ENCODE measurements around the gene TASL. TPM values are rescaled to one million over a fixed set of nuclear protein-coding genes. Genes with fewer than 3 reads are reported as not detected.

Gene TASL
- total and polyA plus RNA-seq, 10 donors = 6.5 to 23.4 (median 11.2) TPM

DNA sequence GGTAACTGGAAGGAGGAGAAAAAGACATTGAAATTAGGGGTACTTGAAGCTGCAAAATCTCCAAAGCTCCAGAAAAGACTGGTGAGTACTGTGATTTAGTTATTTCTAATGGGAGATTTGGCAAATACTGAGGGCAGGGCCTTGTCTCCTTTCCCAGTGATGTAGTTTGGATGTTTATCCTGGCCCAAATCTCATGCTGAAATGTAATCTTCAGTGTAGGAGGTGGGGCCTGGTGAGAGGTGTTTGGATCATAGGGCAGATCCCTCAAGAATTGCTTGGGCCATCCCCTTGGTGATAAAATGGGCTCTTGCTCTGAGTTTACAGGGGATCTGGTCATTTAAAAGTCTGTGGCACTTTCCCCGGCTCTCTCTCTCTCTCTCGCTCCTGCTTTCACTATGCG, 42.6 kb upstream of the TASL start:
- WGBS, 5 donors = 83 to 97% (median 94%) methylated on average over 3 of the region's 3 CpGs
- TF ChIP-seq POLR2AphosphoS5 (IDR thresholded peaks at IDR 0.05) = no peak
- TF ChIP-seq POLR2A (IDR thresholded peaks at IDR 0.05) = no peak
- no peak for TF ChIP-seq CTCF (IDR thresholded peaks at IDR 0.05 in 8 of 11, conservative IDR thresholded peaks at IDR 0.05 in 3 of 11)
- Histone ChIP-seq H3K27me3 (replicated peaks in 1 of 7) (no peaks in the 10 kb centered on the region), H3K36me3 (no peaks in the 10 kb centered on the region), H3K4me1 (no peaks in the 10 kb centered on the region), H3K27ac (no peak overlapping the region), H3K9me3 (peaks cover 3 to 31% (median 10%) of the 10 kb centered on the region in 8 donors), H3K4me3 (no peak overlapping the region)
- intact Hi-C loops (cut with DNase I; ENCODE audit: low total_unique reads) = no loop called here
- no peak for DNase-seq

DNA sequence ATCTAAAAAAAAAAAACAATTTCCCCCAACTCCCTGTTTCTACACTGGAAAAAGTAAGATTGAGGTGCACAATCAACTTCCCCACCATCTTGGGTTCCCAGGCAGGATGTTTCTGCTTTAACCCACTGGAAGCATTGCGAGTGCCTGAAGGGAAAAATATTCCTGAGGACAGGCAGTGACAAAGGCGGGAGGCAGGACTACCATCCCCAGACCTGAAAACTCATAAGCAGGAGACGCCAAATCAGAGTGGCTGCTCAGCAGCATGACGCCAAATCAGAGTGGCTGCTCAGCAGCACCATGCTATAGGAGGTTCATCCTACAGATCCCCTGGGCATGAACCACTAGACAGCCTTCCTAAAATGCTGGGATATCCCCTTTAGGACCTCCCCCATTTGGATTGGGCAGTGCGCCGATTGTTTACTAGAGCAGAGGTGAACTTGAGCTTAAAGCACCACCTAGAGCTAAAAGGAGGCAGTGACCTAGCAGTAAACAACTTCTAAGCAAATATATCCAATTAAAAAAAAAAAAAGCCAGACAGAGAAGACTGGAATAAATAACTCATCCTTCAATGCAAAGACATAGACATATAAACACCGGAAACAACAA, 40.7 kb upstream of the TASL start:
- Histone ChIP-seq H3K36me3 (no peaks in the 10 kb centered on the region), H3K9me3 (peaks cover 3 to 31% (median 10%) of the 10 kb centered on the region in 8 donors), H3K27me3 (replicated peaks in 1 of 7) (no peaks in the 10 kb centered on the region), H3K27ac (no peak overlapping the region), H3K4me3 (no peak overlapping the region), H3K4me1 (no peaks in the 10 kb centered on the region)
- intact Hi-C loops (cut with DNase I; ENCODE audit: low total_unique reads) = no loop called here
- 70 to 80% (median 71%) methylated on average over 7 of the region's 7 CpGs for WGBS, 5 donors
- no peak for DNase-seq
- TF ChIP-seq POLR2AphosphoS5 (IDR thresholded peaks at IDR 0.05) = no peak
- peak in 1 of 11 experiments; percentile 6 for TF ChIP-seq CTCF (IDR thresholded peaks at IDR 0.05 in 8 of 11, conservative IDR thresholded peaks at IDR 0.05 in 3 of 11)
- no peak for TF ChIP-seq POLR2A (IDR thresholded peaks at IDR 0.05)

GRCh38 chrX:30615229-30615628, 37.7 kb upstream of the TASL start:
- no peak for DNase-seq
- Histone ChIP-seq H3K9me3 (peaks cover 0 to 14% (median 0%) of the 10 kb centered on the region in 8 donors), H3K36me3 (no peaks in the 10 kb centered on the region), H3K4me3 (no peak overlapping the region), H3K4me1 (no peaks in the 10 kb centered on the region), H3K27me3 (replicated peaks in 1 of 7) (no peaks in the 10 kb centered on the region), H3K27ac (no peak overlapping the region)
- WGBS, 5 donors = 47 to 84% (median 52%) methylated on average over 4 of the region's 4 CpGs
- TF ChIP-seq POLR2AphosphoS5 (IDR thresholded peaks at IDR 0.05) (no peak), CTCF (IDR thresholded peaks at IDR 0.05 in 8 of 11, conservative IDR thresholded peaks at IDR 0.05 in 3 of 11) (no peak)
- intact Hi-C loops (cut with DNase I; ENCODE audit: low total_unique reads) = no loop called here

DNA sequence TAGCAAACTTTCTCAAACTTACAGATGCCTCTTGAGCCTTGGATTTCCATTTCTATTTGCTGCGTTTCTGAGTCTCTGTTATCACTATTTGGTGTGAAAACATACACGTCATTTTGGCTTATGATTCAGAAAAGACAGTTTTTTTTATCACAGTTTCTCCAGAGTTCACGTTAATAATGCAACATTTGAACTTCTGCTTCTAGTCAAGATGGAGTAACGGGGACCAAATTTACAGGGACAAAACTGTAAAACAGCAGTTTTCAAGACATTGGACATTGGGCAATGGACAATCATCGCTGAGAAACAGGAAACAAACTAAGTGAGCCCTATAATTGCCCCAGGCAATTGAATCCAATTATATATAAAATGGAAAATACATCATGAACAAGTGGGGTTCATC, 36.2 kb upstream of the TASL start:
- no peaks in the 10 kb centered on the region for H3K27me3 ChIP-seq (replicated peaks in 1 of 7)
- H3K36me3 ChIP-seq = no peaks in the 10 kb centered on the region
- intact Hi-C loops (cut with DNase I; ENCODE audit: low total_unique reads) = no loop called here
- TF ChIP-seq POLR2AphosphoS5 (IDR thresholded peaks at IDR 0.05) (no peak), POLR2A (IDR thresholded peaks at IDR 0.05) (no peak)
- no peaks in the 10 kb centered on the region for H3K4me1 ChIP-seq
- peak overlapping the region in 1 of 8 donors; percentile 29 for H3K4me3 ChIP-seq
- peak overlapping the region in 7 of 8 donors; percentile 35 to 84 (median 66) for H3K27ac ChIP-seq
- peaks cover 0 to 14% (median 0%) of the 10 kb centered on the region in 8 donors for H3K9me3 ChIP-seq
- WGBS, 5 donors = 36 to 78% (median 50%) methylated on average over 5 of the region's 5 CpGs
- DNase-seq = no peak

Measured in spleen (tissue), 11 donors.